GM08714 (cell line): Measurements from ENCODE around the gene CFAP206.

Source experiments
- H3K4me3 ChIP-seq: fragments of 200-500 bp; sonication (Bioruptor generic); 2 replicates; pipeline ENCODE4 v1.5.1; 2014; ENCODE audit warnings: mild to moderate bottlenecking, low read length, inconsistent platforms
- ZNF274 ChIP-seq: IDR thresholded peaks from 2 replicates; pipeline ENCODE4 v1.6.1; 2012; ENCODE audit warnings: mild to moderate bottlenecking, low read depth, low read length

Gene CFAP206

GRCh38 chr6:87396595-87397392 lies 11.0 kb upstream of the CFAP206 start:
- no peak for TF ChIP-seq ZNF274
- H3K4me3 ChIP-seq: no peak overlapping the region

- no peak overlapping the region for H3K4me3 ChIP-seq
- TF ChIP-seq ZNF274: no peak
These were observed 10.1 kb upstream of the CFAP206 start for GRCh38 chr6:87397656-87398055.

DNA sequence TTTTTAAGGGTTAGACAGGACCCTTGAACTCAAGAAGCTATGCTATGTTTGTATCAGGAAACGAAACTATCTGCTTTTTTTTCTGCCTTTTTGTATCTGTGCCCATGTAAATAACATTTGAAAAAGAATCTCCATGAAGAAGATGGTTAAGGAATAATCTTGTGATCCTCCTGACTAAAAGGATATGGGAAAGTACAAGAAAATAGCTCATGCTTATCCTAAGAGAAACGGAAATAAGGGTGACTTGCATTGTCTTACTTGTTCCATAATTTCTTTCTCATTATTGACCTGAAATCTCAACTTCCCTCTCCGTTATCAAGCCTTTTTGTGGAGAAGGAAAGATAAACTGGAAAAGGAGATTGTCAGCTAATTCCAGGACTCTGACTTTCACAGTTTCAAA lies 5.9 kb upstream of the CFAP206 start:
- no peak for TF ChIP-seq ZNF274
- H3K4me3 ChIP-seq: no peak overlapping the region

DNA sequence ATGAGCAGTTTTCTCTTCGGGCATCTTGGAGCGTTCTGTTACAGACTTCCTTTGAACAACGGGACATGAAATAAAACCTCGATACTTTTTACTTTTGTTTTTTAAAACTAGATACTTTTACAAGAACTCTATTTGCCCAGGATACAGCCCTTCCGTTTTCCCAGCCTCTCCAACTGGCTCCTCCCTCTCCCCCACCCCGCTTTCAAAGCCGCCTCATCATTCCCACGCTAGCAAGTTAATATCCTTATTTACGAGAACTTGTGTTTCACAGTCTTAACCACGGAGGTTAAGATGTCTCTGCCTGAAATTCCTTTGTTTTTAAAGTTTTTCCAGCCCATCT lies 241 bp upstream of the CFAP206 start:
- no peak for TF ChIP-seq ZNF274
- peak overlapping the region; percentile 91 for H3K4me3 ChIP-seq

GRCh38 chr6:87408721-87409155 lies 966 bp downstream of the CFAP206 start:
- H3K4me3 ChIP-seq: peak overlapping the region; percentile 91
- no peak for TF ChIP-seq ZNF274

DNA sequence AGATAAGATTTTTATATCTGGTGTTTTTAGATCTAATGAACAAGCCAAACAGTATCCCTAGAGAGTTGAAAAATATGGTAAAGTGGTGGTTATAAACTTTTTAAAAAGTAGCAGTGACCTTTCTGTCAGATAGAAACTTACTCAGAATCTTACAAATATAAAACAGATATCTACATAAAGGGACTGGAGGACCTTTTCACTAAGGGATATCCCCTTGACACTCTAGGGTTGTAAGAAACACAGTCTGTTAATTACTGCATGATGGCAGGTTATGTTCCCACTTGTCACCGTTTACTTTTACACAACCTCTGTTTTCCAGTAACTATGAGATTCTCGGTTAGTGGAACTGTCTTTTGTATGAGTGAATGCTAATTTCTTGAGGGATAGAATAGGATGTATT lies 11.5 kb downstream of the CFAP206 start:
- no peak overlapping the region for H3K4me3 ChIP-seq
- no peak for TF ChIP-seq ZNF274

DNA sequence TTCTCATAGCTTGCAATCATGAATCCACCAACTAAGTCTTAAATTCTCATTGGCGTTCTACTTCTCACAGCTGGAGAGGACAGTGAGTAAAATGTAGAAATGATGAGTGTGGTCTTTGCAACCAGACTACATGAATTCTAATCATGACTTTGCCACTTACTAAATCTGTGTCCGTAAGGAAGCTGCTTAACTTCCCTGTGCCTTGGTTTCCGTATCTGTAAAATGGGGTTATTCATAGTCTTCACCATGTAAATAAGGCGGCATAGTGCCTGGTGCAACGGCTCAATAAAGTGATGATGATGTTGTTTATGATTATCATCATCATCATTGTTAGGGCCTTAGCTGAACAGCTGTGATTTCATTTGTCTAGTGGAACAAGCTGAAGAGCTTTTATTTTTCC lies 12.6 kb downstream of the CFAP206 start:
- H3K4me3 ChIP-seq: no peak overlapping the region
- no peak for TF ChIP-seq ZNF274

DNA sequence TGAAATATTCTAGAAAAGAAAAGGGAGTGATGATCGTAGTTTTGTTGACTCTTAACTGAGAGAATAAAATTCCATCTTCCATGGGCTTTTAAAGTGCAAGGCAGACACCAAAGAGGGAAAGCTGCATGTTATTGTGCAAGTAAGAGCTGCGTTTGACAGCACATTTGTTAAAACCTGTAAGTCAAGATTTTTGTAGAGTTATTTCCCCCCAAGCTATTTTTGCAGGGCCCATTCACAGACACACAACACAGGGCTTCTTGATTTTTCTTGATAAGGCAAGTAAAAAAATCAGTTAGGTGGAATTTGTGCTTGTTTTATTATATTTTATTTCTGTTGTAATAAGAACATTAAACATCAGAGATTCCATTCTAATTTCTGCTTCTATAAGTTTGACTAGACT lies 13.8 kb downstream of the CFAP206 start:
- no peak overlapping the region for H3K4me3 ChIP-seq
- no peak for TF ChIP-seq ZNF274

DNA sequence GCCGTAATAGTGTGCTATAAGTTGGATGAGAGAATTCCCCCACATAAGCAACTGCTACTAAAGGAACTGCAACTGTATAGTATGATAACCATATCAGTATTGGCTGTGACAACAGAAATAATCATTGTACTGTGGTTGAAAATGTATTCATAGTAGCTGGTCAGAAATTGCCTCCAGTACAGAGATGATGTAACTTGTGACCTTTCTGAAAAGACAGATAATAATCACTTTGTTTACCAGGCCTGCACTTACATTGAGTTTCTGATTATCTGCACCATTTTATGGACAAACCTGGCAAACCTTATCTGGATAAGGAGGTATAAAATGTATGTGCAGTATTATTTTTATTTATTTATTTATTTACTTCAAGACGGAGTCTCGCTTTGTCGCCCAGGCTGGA lies 19.0 kb downstream of the CFAP206 start:
- TF ChIP-seq ZNF274: no peak
- no peak overlapping the region for H3K4me3 ChIP-seq

DNA sequence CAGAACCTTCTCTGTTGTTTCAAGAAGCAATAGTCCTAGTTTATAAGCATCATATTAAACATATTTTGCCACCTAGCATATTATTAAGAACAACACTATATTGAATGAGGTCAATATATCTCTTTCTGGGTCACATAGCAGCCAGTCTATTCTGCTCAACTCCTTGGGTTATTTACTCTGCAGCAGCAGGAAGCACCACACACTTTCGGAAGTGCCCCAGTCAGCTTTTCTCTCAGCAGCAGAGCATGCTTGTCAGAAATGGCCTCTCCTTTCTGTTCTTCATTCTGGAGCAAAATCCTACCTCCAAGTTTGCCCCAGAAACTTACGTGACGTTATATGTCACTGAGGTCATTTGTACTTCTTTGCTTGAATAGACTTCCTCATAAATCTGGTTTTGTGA lies 22.7 kb downstream of the CFAP206 start:
- no peak overlapping the region for H3K4me3 ChIP-seq
- no peak for TF ChIP-seq ZNF274

- TF ChIP-seq ZNF274: no peak
These were observed 23.5 kb downstream of the CFAP206 start for GRCh38 chr6:87431263-87431662.

DNA sequence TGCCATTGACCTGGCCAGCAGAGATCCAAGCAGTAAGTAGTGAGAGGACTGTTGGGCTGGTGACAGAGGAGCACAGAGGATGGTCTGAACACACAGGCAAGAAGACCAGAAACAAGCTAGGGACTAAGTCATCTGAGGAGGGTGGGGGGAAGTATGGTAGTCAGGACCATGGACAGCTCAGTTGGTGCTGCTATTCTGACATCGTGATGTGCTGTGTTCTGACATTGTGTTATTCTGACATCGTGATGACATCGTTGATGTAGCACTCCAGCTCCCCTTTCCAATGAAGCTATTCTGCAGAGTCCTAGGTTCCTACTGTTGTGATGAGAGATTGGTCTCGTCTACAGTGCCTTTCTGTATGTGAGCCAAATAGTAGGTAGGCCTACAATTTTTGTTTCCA lies 28.7 kb downstream of the CFAP206 start:
- no peak overlapping the region for H3K4me3 ChIP-seq
- TF ChIP-seq ZNF274: no peak

More at GRCh38 chr6:87431263-87431662, 23.5 kb downstream of the CFAP206 start:
- no peak overlapping the region for H3K4me3 ChIP-seq

GRCh38 chr6:87441711-87442110 lies 33.9 kb downstream of the CFAP206 start:
- no peak for TF ChIP-seq ZNF274
- H3K4me3 ChIP-seq: no peak overlapping the region

GRCh38 chr6:87444362-87444761 lies 36.6 kb downstream of the CFAP206 start:
- no peak for TF ChIP-seq ZNF274
- H3K4me3 ChIP-seq: no peak overlapping the region

- H3K4me3 ChIP-seq: no peak overlapping the region
- TF ChIP-seq ZNF274: no peak
These were observed 57.3 kb downstream of the CFAP206 start for GRCh38 chr6:87465051-87465450.
